OCI-LY1 (cell line): ENCODE data around the gene EPAS1.

ENCODE experiments used
- CTCF ChIP-seq: fragments of 200-600 bp; sonication (generic), shearing (Covaris generic); IDR thresholded peaks from 2 replicates; pipeline ENCODE4 v1.5.1; 2017; ENCODE audit warnings: mild to moderate bottlenecking, antibody characterized with exemption, low read length, moderate library complexity, mixed read lengths
- EZH2 ChIP-seq: fragments of 200-600 bp; sonication (generic), shearing (Covaris generic); IDR thresholded peaks from 2 replicates; pipeline ENCODE4 v1.8.0; 2017; ENCODE audit warnings: borderline replicate concordance, mixed run types, mild to moderate bottlenecking, antibody characterized with exemption, low read length, moderate library complexity, mixed read lengths

- TF ChIP-seq CTCF, result no peak
- TF ChIP-seq EZH2, result no peak
Measured at GRCh38 chr2:46262248-46262938, 34.8 kb upstream of the EPAS1 start.
